ENCODE measurements around the gene KIDINS220.

KIDINS220 gene

GRCh38 chr2:8805278-8806210 is 31.9 kb downstream of the KIDINS220 start:
- no peak for DNase-seq (ENCODE audit: low read depth)

GRCh38 chr2:8803658-8804379 is 33.6 kb downstream of the KIDINS220 start:
- peak; percentile 28 for DNase-seq (ENCODE audit: low read depth)

GRCh38 chr2:8802741-8803140 is 34.7 kb downstream of the KIDINS220 start:
- no peak for DNase-seq (ENCODE audit: low read depth)

GRCh38 chr2:8800821-8801220 is 36.6 kb downstream of the KIDINS220 start:
- DNase-seq (ENCODE audit: low read depth) = no peak

- no peak for DNase-seq (ENCODE audit: low read depth)
Observed at GRCh38 chr2:8800218-8800617, 37.2 kb downstream of the KIDINS220 start.

GRCh38 chr2:8799004-8799403 is 38.4 kb downstream of the KIDINS220 start:
- no peak for DNase-seq (ENCODE audit: low read depth)

GRCh38 chr2:8798393-8798792 is 39.0 kb downstream of the KIDINS220 start:
- DNase-seq (ENCODE audit: low read depth) = no peak

- DNase-seq (ENCODE audit: low read depth) = no peak
Observed at GRCh38 chr2:8797682-8798081, 39.7 kb downstream of the KIDINS220 start.

- DNase-seq (ENCODE audit: low read depth) = no peak
Observed at GRCh38 chr2:8796878-8797550, 40.4 kb downstream of the KIDINS220 start.

- no peak for DNase-seq (ENCODE audit: low read depth)
Observed at GRCh38 chr2:8796315-8796848, 41.0 kb downstream of the KIDINS220 start.

GRCh38 chr2:8794923-8795825 is 42.2 kb downstream of the KIDINS220 start:
- DNase-seq (ENCODE audit: low read depth) = no peak

- DNase-seq (ENCODE audit: low read depth) = no peak
Observed at GRCh38 chr2:8790739-8791162, 46.7 kb downstream of the KIDINS220 start.

- DNase-seq (ENCODE audit: low read depth) = no peak
Observed at GRCh38 chr2:8786463-8786862, 51.0 kb downstream of the KIDINS220 start.

GRCh38 chr2:8779795-8780671 is 57.4 kb downstream of the KIDINS220 start:
- DNase-seq (ENCODE audit: low read depth) = no peak

GRCh38 chr2:8774371-8774770 is 63.0 kb downstream of the KIDINS220 start:
- DNase-seq (ENCODE audit: low read depth) = no peak

GRCh38 chr2:8767324-8767723 is 70.1 kb downstream of the KIDINS220 start:
- DNase-seq (ENCODE audit: low read depth) = no peak

GRCh38 chr2:8761529-8762164 is 75.8 kb downstream of the KIDINS220 start:
- DNase-seq (ENCODE audit: low read depth) = no peak

- DNase-seq (ENCODE audit: low read depth) = no peak
Observed at GRCh38 chr2:8756716-8757115, 80.7 kb downstream of the KIDINS220 start.

GRCh38 chr2:8756230-8756629 is 81.2 kb downstream of the KIDINS220 start:
- no peak for DNase-seq (ENCODE audit: low read depth)

Data from activated T-cell treated with anti-CD3 and anti-CD28 coated beads for 24 hours (primary cell).